HCT116 (cell line): ENCODE results near the gene SPATS2L. TPM values are rescaled to one million over a fixed set of nuclear protein-coding genes. Genes with fewer than 3 reads are reported as not detected.

Source experiments
- ATAC-seq: fragments of 200-7000 bp; cut with Tn5 transposase; 2 replicates; pipeline ENCODE4 v1.9.1; 2020; ENCODE audit warnings: mild to moderate bottlenecking, moderate library complexity
- BruUV-seq: library from RNA; stranded (reverse); fragments of 400-500 nt; replicated peaks from 2 replicates; lab custom pipeline; 2021; lab: Mats Ljungman, UMichigan
- CTCF ChIA-PET: fragments of 300-600 bp; sonication (Branson Sonifier 250); formaldehyde crosslinking; loops from one replicate; lab custom pipeline; 2021; ENCODE audit warnings: antibody characterized with exemption; lab: Charles Lee
- POLR2A ChIA-PET: fragments of 300-600, 350-600 bp; sonication (Branson Sonifier 250); formaldehyde crosslinking; loops from one replicate; lab custom pipeline; 2021; ENCODE audit warnings: antibody characterized with exemption; lab: Charles Lee
- RAD21 ChIA-PET, 2 experiments: fragments of 300-600 bp; sonication (Branson Sonifier 250); formaldehyde crosslinking; loops; one replicate each; lab custom pipeline; 2023; ENCODE audit warnings: low total read pairs in 2 of 2; ENCODE audit not compliant: uncharacterized antibody in 2 of 2, unreplicated experiment in 2 of 2, low non-redundant PET in 1 of 2; lab: Charles Lee
- DNase-seq: peaks from one replicate; pipeline ENCODE4 v3.0.0-alpha.2; 2010; ENCODE audit warnings: low read depth, low spot score
- H2AFZ ChIP-seq: fragments of 200-600 bp; shearing (Covaris generic), sonication (generic); 2 replicates; pipeline ENCODE4 v1.6.1; 2017; ENCODE audit warnings: low read depth, mixed run types, mixed read lengths, antibody characterized with exemption, low read length; ENCODE audit not compliant: poor library complexity, severe bottlenecking
- H3K27ac ChIP-seq: 2 replicates; pipeline ENCODE4 v1.5.1; 2012; ENCODE audit warnings: low read depth, low read length
- H3K27me3 ChIP-seq: fragments of 200-600 bp; sonication (generic); 2 replicates; pipeline ENCODE4 v1.6.1; 2016; ENCODE audit warnings: mixed run types, low read length, mixed read lengths; ENCODE audit not compliant: insufficient read depth
- H3K36me3 ChIP-seq, 2 experiments: fragments of 200-500 bp in 1 of 2; fragments of 200-600 bp in 1 of 2; sonication (Bioruptor generic) in 1 of 2; sonication (generic) in 1 of 2; 2 replicates each; pipeline versions ENCODE4 v1.5.1 to v1.6.1; 2014 to 2016; ENCODE audit warnings: low read length in 2 of 2, inconsistent platforms in 1 of 2, mixed read lengths in 1 of 2, mixed run types in 1 of 2; ENCODE audit not compliant: insufficient read depth in 2 of 2, control insufficient read depth in 1 of 2
- H3K4me1 ChIP-seq, 2 experiments: fragments of 200-600 bp in 1 of 2; sonication (generic) in 1 of 2; 2 replicates each; pipeline versions ENCODE4 v1.5.1 to v1.6.1; 2012 to 2017; ENCODE audit warnings: low read length in 2 of 2, inconsistent platforms in 1 of 2, mild to moderate bottlenecking in 1 of 2, mixed read lengths in 1 of 2, mixed run types in 1 of 2, moderate library complexity in 1 of 2; ENCODE audit not compliant: insufficient read depth in 2 of 2, control insufficient read depth in 1 of 2
- H3K4me2 ChIP-seq: fragments of 200-600 bp; sonication (generic); 2 replicates; pipeline ENCODE4 v1.6.1; 2017; ENCODE audit warnings: mixed run types, low read length, mixed read lengths
- H3K4me3 ChIP-seq, 2 experiments: fragments of 200-600 bp in 1 of 2; sonication (generic) in 1 of 2; replicated peaks in 1 of 2; 2 replicates each; pipeline ENCODE4 v1.5.1; 2011 to 2016; ENCODE audit warnings: low read length in 2 of 2, control low read depth in 1 of 2, low read depth in 1 of 2, mild to moderate bottlenecking in 1 of 2, mixed read lengths in 1 of 2, mixed run types in 1 of 2
- H3K79me2 ChIP-seq: fragments of 200-600 bp; sonication (generic); 2 replicates; pipeline ENCODE4 v1.6.1; 2017; ENCODE audit warnings: mild to moderate bottlenecking, mixed run types, low read length, moderate library complexity, mixed read lengths; ENCODE audit not compliant: insufficient read depth
- H3K9ac ChIP-seq: fragments of 200-600 bp; sonication (generic); 2 replicates; pipeline ENCODE4 v1.6.1; 2016; ENCODE audit warnings: low read length, mixed read lengths
- H3K9me2 ChIP-seq: fragments of 200-600 bp; sonication (generic), shearing (Covaris generic); 2 replicates; pipeline ENCODE4 v1.6.1; 2017; ENCODE audit warnings: mixed run types, mild to moderate bottlenecking, moderate library complexity; ENCODE audit not compliant: insufficient read depth
- H3K9me3 ChIP-seq, 2 experiments: fragments of 200-500 bp in 1 of 2; fragments of 200-600 bp in 1 of 2; sonication (Bioruptor generic) in 1 of 2; sonication (generic) in 1 of 2; 2 replicates each; pipeline ENCODE4 v1.6.1; 2014 to 2017; ENCODE audit warnings: low read length in 2 of 2, mixed read lengths in 2 of 2, inconsistent platforms in 1 of 2, low read depth in 1 of 2, mild to moderate bottlenecking in 1 of 2, mixed run types in 1 of 2, moderate library complexity in 1 of 2; ENCODE audit not compliant: control insufficient read depth in 1 of 2, insufficient read depth in 1 of 2
- H4K20me1 ChIP-seq: fragments of 200-600 bp; sonication (generic), shearing (Covaris generic); 2 replicates; pipeline ENCODE4 v1.6.1; 2017; ENCODE audit warnings: mixed run types, mild to moderate bottlenecking, moderate library complexity; ENCODE audit not compliant: insufficient read depth
- CBX3 ChIP-seq: IDR thresholded peaks from 2 replicates; pipeline ENCODE4 v1.6.1; 2012; ENCODE audit warnings: low read depth
- CEBPB ChIP-seq: IDR thresholded peaks from 2 replicates; pipeline ENCODE4 v1.6.1; 2012; ENCODE audit warnings: low read depth
- EGR1 ChIP-seq: IDR thresholded peaks from 2 replicates; pipeline ENCODE4 v1.6.1; 2012; ENCODE audit warnings: low read depth
- EZH2 ChIP-seq: fragments of 200-600 bp; sonication (generic); IDR thresholded peaks from 2 replicates; pipeline ENCODE4 v1.6.1; 2017; ENCODE audit warnings: antibody characterized with exemption, mixed run types
- FOSL1 ChIP-seq: IDR thresholded peaks from 2 replicates; pipeline ENCODE4 v1.6.1; 2012; ENCODE audit warnings: low read depth
- POLR2A ChIP-seq: IDR thresholded peaks from 2 replicates; pipeline ENCODE4 v1.7.0; 2011; ENCODE audit warnings: borderline replicate concordance; ENCODE audit not compliant: insufficient read depth, insufficient read length; ENCODE audit errors: extremely low read depth
- RAD21 ChIP-seq: IDR thresholded peaks from 2 replicates; pipeline ENCODE4 v1.6.1; 2012; ENCODE audit warnings: low read depth, mild to moderate bottlenecking
- SIN3A ChIP-seq: IDR thresholded peaks from 2 replicates; pipeline ENCODE4 v1.6.1; 2012; ENCODE audit warnings: low read depth
- SP1 ChIP-seq: IDR thresholded peaks from 2 replicates; pipeline ENCODE4 v1.6.1; 2012; ENCODE audit warnings: low read depth
- SRF ChIP-seq: IDR thresholded peaks from 2 replicates; pipeline ENCODE4 v1.6.1; 2012; ENCODE audit warnings: low read depth
- YY1 ChIP-seq: IDR thresholded peaks from 2 replicates; pipeline ENCODE4 v1.6.1; 2011; ENCODE audit warnings: low read length, low read depth, moderate library complexity, mild to moderate bottlenecking; ENCODE audit not compliant: insufficient replicate concordance; ENCODE audit errors: extremely low read depth
- ZBTB33 ChIP-seq: IDR thresholded peaks from 2 replicates; pipeline ENCODE4 v1.6.1; 2011; ENCODE audit warnings: mild to moderate bottlenecking, low read length, moderate library complexity; ENCODE audit not compliant: insufficient replicate concordance; ENCODE audit errors: extremely low read depth
- ZFX ChIP-seq: fragments of 450-650 bp; IDR thresholded peaks from 2 replicates; pipeline ENCODE4 v1.6.1; 2017
- ZNF274 ChIP-seq: fragments of 200-500 bp; sonication (Bioruptor generic); IDR thresholded peaks from 2 replicates; pipeline ENCODE4 v1.6.1; 2014; ENCODE audit warnings: mild to moderate bottlenecking, low read depth, low read length, inconsistent platforms
- intact Hi-C: fragments of 100-400 bp; cut with micrococcal nuclease; formaldehyde crosslinking; loops from 2 replicates; pipeline ENCODE4 v1.10.0; 2022
- total RNA-seq: library from RNA; stranded (reverse); gene quantifications from one replicate; pipeline ENCODE4 v1.2.1, GENCODE V29; 2021; ENCODE audit not compliant: unreplicated experiment
- TF ChIP-seq, protein P1 (sequence below): IDR thresholded peaks from 2 replicates; pipeline ENCODE4 v1.6.1; 2012
- TF ChIP-seq, protein P2 (sequence below), 3 experiments: fragments of 200-600 bp in 1 of 3; sonication (generic) in 1 of 3; IDR thresholded peaks in 2 of 3; conservative IDR thresholded peaks in 1 of 3; 2 replicates each; pipeline ENCODE4 v1.5.1; 2012 to 2017; ENCODE audit warnings: low read depth in 2 of 3, low read length in 2 of 3, antibody characterized with exemption in 1 of 3, borderline replicate concordance in 1 of 3, control low read depth in 1 of 3, mild to moderate bottlenecking in 1 of 3, mixed read lengths in 1 of 3, mixed run types in 1 of 3, moderate library complexity in 1 of 3; ENCODE audit not compliant: insufficient read depth in 1 of 3

The SPATS2L gene
- total RNA-seq, 1 experiment from 2014 or later, result 87.1 TPM

DNA sequence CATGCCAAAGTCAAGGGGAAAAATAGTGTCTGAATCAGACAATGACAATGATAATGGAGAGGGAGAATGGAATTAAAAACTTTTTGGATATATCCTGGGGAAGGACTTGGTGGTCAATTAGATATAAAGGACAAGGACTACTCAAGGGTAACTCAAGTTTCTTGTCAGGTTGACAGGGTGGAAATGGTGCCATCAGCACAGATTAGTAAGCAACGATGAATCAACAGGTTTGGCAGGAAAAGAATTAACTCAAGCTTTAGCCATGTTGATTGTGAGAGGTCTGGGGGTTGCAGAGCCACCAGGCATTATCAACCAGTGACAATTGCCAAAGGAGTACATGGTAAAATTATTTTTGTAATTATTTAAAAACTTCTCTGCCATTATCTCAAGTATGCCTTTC lies 35.8 kb upstream of the SPATS2L start:
- Histone ChIP-seq H3K79me2 (no peaks in the 10 kb centered on the region), H4K20me1 (no peaks in the 10 kb centered on the region), H3K36me3 (no peaks in the 10 kb centered on the region), H2AFZ (no peak overlapping the region), H3K4me3 (no peak overlapping the region), H3K9me2 (peaks cover 3% of the 10 kb centered on the region; the same call in 1 of the 2 replicates), H3K27ac (no peak overlapping the region), H3K9ac (no peak overlapping the region), H3K4me2 (no peak overlapping the region), H3K4me1 (no peaks in the 10 kb centered on the region), H3K9me3 (no peaks in the 10 kb centered on the region), H3K27me3 (no peaks in the 10 kb centered on the region)
- TF ChIP-seq CBX3, result no peak
- TF ChIP-seq SIN3A, result no peak
- TF ChIP-seq ZFX, result no peak
- no peak for TF ChIP-seq YY1
- no peak for TF ChIP-seq EGR1
- no peak for TF ChIP-seq EZH2
- TF ChIP-seq, protein P1, sequence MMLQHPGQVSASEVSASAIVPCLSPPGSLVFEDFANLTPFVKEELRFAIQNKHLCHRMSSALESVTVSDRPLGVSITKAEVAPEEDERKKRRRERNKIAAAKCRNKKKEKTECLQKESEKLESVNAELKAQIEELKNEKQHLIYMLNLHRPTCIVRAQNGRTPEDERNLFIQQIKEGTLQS, result no peak
- no peak for TF ChIP-seq ZNF274
- no peak for TF ChIP-seq RAD21
- TF ChIP-seq ZBTB33, result no peak
- no peak for TF ChIP-seq SP1
- TF ChIP-seq FOSL1, result no peak
- TF ChIP-seq, protein P2, sequence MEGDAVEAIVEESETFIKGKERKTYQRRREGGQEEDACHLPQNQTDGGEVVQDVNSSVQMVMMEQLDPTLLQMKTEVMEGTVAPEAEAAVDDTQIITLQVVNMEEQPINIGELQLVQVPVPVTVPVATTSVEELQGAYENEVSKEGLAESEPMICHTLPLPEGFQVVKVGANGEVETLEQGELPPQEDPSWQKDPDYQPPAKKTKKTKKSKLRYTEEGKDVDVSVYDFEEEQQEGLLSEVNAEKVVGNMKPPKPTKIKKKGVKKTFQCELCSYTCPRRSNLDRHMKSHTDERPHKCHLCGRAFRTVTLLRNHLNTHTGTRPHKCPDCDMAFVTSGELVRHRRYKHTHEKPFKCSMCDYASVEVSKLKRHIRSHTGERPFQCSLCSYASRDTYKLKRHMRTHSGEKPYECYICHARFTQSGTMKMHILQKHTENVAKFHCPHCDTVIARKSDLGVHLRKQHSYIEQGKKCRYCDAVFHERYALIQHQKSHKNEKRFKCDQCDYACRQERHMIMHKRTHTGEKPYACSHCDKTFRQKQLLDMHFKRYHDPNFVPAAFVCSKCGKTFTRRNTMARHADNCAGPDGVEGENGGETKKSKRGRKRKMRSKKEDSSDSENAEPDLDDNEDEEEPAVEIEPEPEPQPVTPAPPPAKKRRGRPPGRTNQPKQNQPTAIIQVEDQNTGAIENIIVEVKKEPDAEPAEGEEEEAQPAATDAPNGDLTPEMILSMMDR (IDR thresholded peaks at IDR 0.05 in 2 of 3, conservative IDR thresholded peaks at IDR 0.05 in 1 of 3; ENCODE audit: borderline replicate concordance in 1 of 3, insufficient read depth in 1 of 3, low read depth in 2 of 3, low read length in 2 of 3), result no peak
- TF ChIP-seq POLR2A, result no peak
- no peak for TF ChIP-seq CEBPB
- TF ChIP-seq SRF, result no peak
- ChIA-PET POLR2A (no interaction called here), CTCF (no interaction called here), RAD21 (no interaction called here)
- DNase-seq (no peak), ATAC-seq (no peak)
- BruUV-seq, result no TSS peak
- intact Hi-C loops, result no loop called here
